CD4-positive, alpha-beta T cell (primary cell): ENCODE data around the gene IGF1R. TPM values are rescaled to one million over a fixed set of nuclear protein-coding genes. Genes with fewer than 3 reads are reported as not detected.

Experiments
- ATAC-seq: fragments of 200-7000 bp; cut with Tn5 transposase; one replicate; pipeline ENCODE4 v1.10.0; 2022; ENCODE audit warnings: mild to moderate bottlenecking; ENCODE audit not compliant: poor library complexity
- CTCF ChIA-PET: fragments of 350-600 bp; sonication (Branson Sonifier 250); formaldehyde crosslinking; loops from one replicate; lab custom pipeline; 2021; ENCODE audit warnings: antibody characterized with exemption, inconsistent platforms; lab: Charles Lee
- POLR2A ChIA-PET: fragments of 350-600 bp; sonication (Branson Sonifier 250); formaldehyde crosslinking; loops from one replicate; lab custom pipeline; 2021; ENCODE audit warnings: antibody characterized with exemption, inconsistent platforms; lab: Charles Lee
- DNase-seq, 14 experiments: peaks; one replicate each; pipeline ENCODE4 v3.0.0-alpha.2; 2013 to 2020; ENCODE audit warnings: mixed read lengths in 2 of 14
- H3K27ac ChIP-seq, 2 donors: one replicate each; pipeline versions ENCODE4 v1.5.1 to v1.7.0; 2013; ENCODE audit warnings: low read length in 2 of 2, low read depth in 1 of 2, mild to moderate bottlenecking in 1 of 2
- H3K27me3 ChIP-seq, 2 experiments: 1 replicate in 1 of 2; 2 replicates in 1 of 2; pipeline versions ENCODE4 v1.6.1 to v1.7.0; 2013; ENCODE audit warnings: low read length in 2 of 2, control low read depth in 1 of 2, mild to moderate bottlenecking in 1 of 2, moderate library complexity in 1 of 2; ENCODE audit not compliant: insufficient read depth in 2 of 2, control insufficient read depth in 1 of 2
- H3K36me3 ChIP-seq: one replicate; pipeline ENCODE4 v1.6.1; 2013; ENCODE audit warnings: low read length, control low read depth; ENCODE audit not compliant: insufficient read depth
- H3K4me1 ChIP-seq: one replicate; pipeline ENCODE4 v1.6.1; 2013; ENCODE audit warnings: low read length, control low read depth; ENCODE audit not compliant: insufficient read depth
- H3K4me3 ChIP-seq: one replicate; pipeline ENCODE4 v1.5.1; 2013; ENCODE audit warnings: mild to moderate bottlenecking, low read length, moderate library complexity
- H3K9me3 ChIP-seq, 2 experiments: 1 replicate in 1 of 2; 2 replicates in 1 of 2; pipeline versions ENCODE4 v1.6.1 to v1.7.0; 2013; ENCODE audit warnings: low read length in 2 of 2, mild to moderate bottlenecking in 2 of 2, control low read depth in 1 of 2, moderate library complexity in 1 of 2; ENCODE audit not compliant: control insufficient read depth in 1 of 2, insufficient read depth in 1 of 2
- H3K27ac Mint-ChIP-seq: one replicate; pipeline ENCODE4 v1.8.0; 2020; ENCODE audit warnings: mixed read lengths
- H3K27me3 Mint-ChIP-seq: one replicate; pipeline ENCODE4 v1.8.0; 2021; ENCODE audit warnings: mixed read lengths
- H3K36me3 Mint-ChIP-seq: one replicate; pipeline ENCODE4 v1.8.0; 2021; ENCODE audit warnings: low read depth, mixed read lengths
- H3K4me1 Mint-ChIP-seq: one replicate; pipeline ENCODE4 v1.8.0; 2021; ENCODE audit warnings: low read depth, mixed read lengths
- H3K4me3 Mint-ChIP-seq: one replicate; pipeline ENCODE4 v1.8.0; 2020; ENCODE audit warnings: mild to moderate bottlenecking, mixed read lengths
- H3K9me3 Mint-ChIP-seq: one replicate; pipeline ENCODE4 v1.8.0; 2020; ENCODE audit warnings: mixed read lengths
- intact Hi-C, 2 experiments: fragments of 100-400 bp; cut with DNase I in 1 of 2; cut with micrococcal nuclease in 1 of 2; formaldehyde crosslinking; loops; one replicate each; pipeline versions ENCODE4 v1.15.1 to v1.9.0; 2023 to 2025; cut with DNase I, micrococcal nuclease
- total RNA-seq, 174 experiments: library from RNA in 2 of 174; stranded (reverse) in 2 of 174; gene quantifications; one replicate each; pipeline ENCODE4 v1.2.3 and lab custom pipeline; 2021 to 2026
- TF ChIP-seq, protein P1 (sequence below): fragments of 200-600 bp; IDR thresholded peaks from one replicate; pipeline ENCODE4 v1.8.0; 2022; ENCODE audit warnings: antibody characterized with exemption, mild to moderate bottlenecking

IGF1R gene
- total RNA-seq, 2 experiments from 2014 or later = 39.2 to 40.3 TPM

DNA sequence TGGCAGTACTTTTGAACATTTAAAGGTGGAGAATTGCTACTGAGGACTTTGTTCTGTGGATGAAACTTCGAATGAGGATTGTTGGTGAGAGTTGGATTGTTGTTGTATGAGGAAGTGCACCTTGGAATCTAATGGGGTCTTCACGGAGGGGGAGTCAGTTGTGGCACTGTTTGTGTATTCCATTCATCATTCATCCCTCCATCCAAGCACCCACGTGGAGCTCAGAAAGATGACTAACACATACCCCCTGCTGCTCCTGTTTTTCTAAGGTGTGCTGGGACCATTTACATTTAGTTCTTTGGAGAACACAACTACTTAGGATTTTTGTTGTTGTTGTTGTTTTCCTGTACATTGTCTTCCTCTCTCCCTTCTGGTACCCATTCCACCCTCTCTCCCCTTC lies 122.6 kb downstream of the IGF1R start:
- POLR2A ChIA-PET = interaction anchor here (0.8 kb wide), 1 partner anchor 22 kb away, joined by 3 read pairs; no protein-coding TSS in a partner anchor
- intact Hi-C loops = loop anchor here in 1 of 2 experiments (5.0 to 10.0 kb wide), 2 partner anchors 39 to 116 kb away; no protein-coding TSS in a partner anchor
- no peaks in the 10 kb centered on the region for H3K36me3 Mint-ChIP-seq
- DNase-seq (no peak), ATAC-seq (no peak)
- no peak overlapping the region for H3K27ac ChIP-seq
- H3K9me3 Mint-ChIP-seq = no peaks in the 10 kb centered on the region
- no peaks in the 10 kb centered on the region for H3K9me3 ChIP-seq
- H3K4me3 ChIP-seq = no peak overlapping the region
- H3K27ac Mint-ChIP-seq = no peak overlapping the region
- CTCF ChIA-PET = interaction anchor here (1.8 kb wide), 1 partner anchor 10 kb away, joined by 4 read pairs; no protein-coding TSS in a partner anchor
- H3K4me1 Mint-ChIP-seq = peaks cover 63% of the 10 kb centered on the region
- TF ChIP-seq, protein P1, sequence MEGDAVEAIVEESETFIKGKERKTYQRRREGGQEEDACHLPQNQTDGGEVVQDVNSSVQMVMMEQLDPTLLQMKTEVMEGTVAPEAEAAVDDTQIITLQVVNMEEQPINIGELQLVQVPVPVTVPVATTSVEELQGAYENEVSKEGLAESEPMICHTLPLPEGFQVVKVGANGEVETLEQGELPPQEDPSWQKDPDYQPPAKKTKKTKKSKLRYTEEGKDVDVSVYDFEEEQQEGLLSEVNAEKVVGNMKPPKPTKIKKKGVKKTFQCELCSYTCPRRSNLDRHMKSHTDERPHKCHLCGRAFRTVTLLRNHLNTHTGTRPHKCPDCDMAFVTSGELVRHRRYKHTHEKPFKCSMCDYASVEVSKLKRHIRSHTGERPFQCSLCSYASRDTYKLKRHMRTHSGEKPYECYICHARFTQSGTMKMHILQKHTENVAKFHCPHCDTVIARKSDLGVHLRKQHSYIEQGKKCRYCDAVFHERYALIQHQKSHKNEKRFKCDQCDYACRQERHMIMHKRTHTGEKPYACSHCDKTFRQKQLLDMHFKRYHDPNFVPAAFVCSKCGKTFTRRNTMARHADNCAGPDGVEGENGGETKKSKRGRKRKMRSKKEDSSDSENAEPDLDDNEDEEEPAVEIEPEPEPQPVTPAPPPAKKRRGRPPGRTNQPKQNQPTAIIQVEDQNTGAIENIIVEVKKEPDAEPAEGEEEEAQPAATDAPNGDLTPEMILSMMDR = no peak
- peaks cover 5% of the 10 kb centered on the region for H3K4me1 ChIP-seq
- H3K36me3 ChIP-seq = no peaks in the 10 kb centered on the region
- no peaks in the 10 kb centered on the region for H3K27me3 ChIP-seq
- H3K27me3 Mint-ChIP-seq = no peaks in the 10 kb centered on the region
- no peak overlapping the region for H3K4me3 Mint-ChIP-seq

DNA sequence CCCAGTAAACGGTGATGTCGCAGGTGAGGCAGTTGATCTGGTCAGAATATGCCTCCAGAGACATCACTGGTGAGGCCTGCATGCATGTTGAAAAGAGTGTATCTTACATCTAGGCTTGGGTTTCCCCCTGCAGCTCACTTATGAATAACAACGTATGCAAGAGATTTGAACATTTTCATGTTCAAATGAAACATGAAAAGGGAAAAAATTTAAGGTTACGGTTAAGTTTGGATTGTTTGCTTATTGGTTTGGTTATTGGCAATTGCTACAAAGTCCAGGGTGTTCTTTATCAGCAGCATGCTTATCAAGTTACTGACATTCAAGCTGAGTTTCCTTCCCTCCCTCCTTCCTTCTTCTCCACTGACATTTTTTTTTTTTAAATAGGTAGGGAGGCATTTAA lies 123.2 kb downstream of the IGF1R start:
- Mint-ChIP-seq H3K9me3 (no peaks in the 10 kb centered on the region), H3K4me3 (no peak overlapping the region), H3K36me3 (no peaks in the 10 kb centered on the region), H3K27ac (no peak overlapping the region), H3K4me1 (peaks cover 63% of the 10 kb centered on the region), H3K27me3 (no peaks in the 10 kb centered on the region)
- TF ChIP-seq, protein P1 = no peak
- no peak for ATAC-seq
- H3K4me3 ChIP-seq = no peak overlapping the region
- no peak overlapping the region for H3K27ac ChIP-seq
- CTCF ChIA-PET = interaction anchor here (1.8 kb wide), 1 partner anchor 11 kb away, joined by 4 read pairs; no protein-coding TSS in a partner anchor
- no peak for DNase-seq
- no peaks in the 10 kb centered on the region for H3K36me3 ChIP-seq
- intact Hi-C loops = loop anchor here in 1 of 2 experiments (5.0 to 10.0 kb wide), 2 partner anchors 39 to 117 kb away; no protein-coding TSS in a partner anchor
- H3K9me3 ChIP-seq = no peaks in the 10 kb centered on the region
- H3K4me1 ChIP-seq = peaks cover 9% of the 10 kb centered on the region
- POLR2A ChIA-PET = interaction anchor here (0.8 kb wide), 1 partner anchor 21 kb away, joined by 3 read pairs; no protein-coding TSS in a partner anchor
- H3K27me3 ChIP-seq = no peaks in the 10 kb centered on the region

DNA sequence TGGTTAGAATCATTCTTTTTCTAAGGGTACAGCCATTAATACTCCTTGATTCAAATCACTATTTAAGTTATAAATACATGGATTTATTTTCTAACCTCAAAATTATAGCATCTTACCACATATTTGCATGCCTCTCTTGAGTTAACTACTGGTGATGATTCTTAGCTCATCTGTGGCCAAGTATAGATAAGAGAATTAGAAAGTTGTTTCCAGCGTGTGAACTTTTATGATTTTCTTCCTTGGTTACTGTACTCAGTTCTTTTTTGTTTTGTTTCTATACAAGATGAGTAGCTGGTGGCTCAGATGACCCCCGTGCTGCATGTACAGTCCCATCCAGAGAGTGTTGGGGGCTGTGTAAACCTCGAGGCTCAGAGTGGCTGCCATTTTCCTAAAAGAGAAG lies 124.6 kb downstream of the IGF1R start:
- Mint-ChIP-seq H3K9me3 (no peaks in the 10 kb centered on the region), H3K27me3 (no peaks in the 10 kb centered on the region), H3K27ac (no peak overlapping the region), H3K36me3 (no peaks in the 10 kb centered on the region), H3K4me3 (no peak overlapping the region), H3K4me1 (peaks cover 65% of the 10 kb centered on the region)
- ATAC-seq (no peak), DNase-seq (no peak)
- CTCF ChIA-PET = no interaction called here
- Histone ChIP-seq H3K4me1 (peaks cover 19% of the 10 kb centered on the region), H3K27me3 (no peaks in the 10 kb centered on the region), H3K27ac (no peak overlapping the region), H3K9me3 (no peaks in the 10 kb centered on the region), H3K4me3 (no peak overlapping the region), H3K36me3 (no peaks in the 10 kb centered on the region)
- TF ChIP-seq, protein P1 = no peak
- POLR2A ChIA-PET = no interaction called here
- intact Hi-C loops = loop anchor here in 1 of 2 experiments (5.0 to 10.0 kb wide), 2 partner anchors 41 to 118 kb away; no protein-coding TSS in a partner anchor
